Upper lobe of left lung (tissue), 4 donors: Measurements from ENCODE around the gene SLF2.

Experiments
- POLR2A ChIP-seq, 4 donors: fragments of 450-650 bp; IDR thresholded peaks; one replicate each; pipeline ENCODE4 v1.5.1; 2016 to 2017; ENCODE audit warnings: antibody characterized with exemption in 4 of 4, mild to moderate bottlenecking in 2 of 4
- POLR2AphosphoS5 ChIP-seq, 2 donors: sonication (generic); formaldehyde crosslinking; IDR thresholded peaks; one replicate each; pipeline ENCODE4 v1.5.1; 2017; ENCODE audit warnings: antibody characterized with exemption in 2 of 2
- TF ChIP-seq, protein P1 (sequence below), 6 experiments: fragments of 450-650 bp in 4 of 6; fragments of 200-600 bp in 2 of 6; sonication (generic) in 2 of 6; IDR thresholded peaks; one replicate each; pipeline ENCODE4 v1.5.1; 2016 to 2019; ENCODE audit warnings: antibody characterized with exemption in 6 of 6

DNA sequence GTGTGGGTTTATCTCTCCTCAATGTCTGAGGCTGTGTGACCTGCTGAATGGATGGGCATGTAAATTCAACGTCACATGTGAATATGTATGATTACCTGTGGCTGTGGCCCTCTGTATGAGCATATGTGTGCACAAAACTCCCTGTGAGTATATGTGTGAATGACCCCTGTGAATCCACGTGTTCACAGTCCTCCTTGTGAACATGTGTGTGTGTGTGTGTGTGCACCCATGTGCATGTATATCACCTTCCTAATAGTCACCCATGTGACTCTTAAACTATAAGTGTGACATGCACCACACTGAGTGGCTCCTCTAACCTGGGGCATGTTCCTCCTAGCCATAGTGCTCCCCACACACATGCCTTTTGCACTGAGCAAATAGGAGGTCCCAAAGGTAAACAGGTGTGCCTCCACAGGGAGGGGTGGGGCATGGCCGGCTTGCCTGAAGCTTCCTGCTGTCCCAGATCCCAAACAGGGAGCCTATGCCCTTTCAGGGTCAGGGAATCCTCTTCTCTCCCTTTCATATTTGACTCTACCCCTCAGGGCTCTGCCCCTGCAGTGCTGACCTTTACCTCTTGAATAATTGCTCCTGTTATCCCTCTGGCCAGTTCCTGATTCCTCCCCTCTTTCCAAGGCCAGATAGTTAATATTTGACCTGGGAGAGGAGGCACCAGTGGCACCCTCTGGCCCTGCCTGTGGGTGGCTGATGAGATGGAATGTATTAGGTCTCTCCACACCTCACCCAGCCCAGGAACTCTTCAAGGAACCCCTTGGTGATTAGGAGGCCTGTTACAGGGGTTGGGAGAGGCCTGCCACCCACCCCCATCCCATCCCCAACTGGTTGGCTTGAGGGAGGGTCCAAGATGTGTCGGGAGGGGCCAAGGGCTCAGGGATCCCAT, 58.4 kb downstream of the SLF2 start:
- TF ChIP-seq, protein P1, sequence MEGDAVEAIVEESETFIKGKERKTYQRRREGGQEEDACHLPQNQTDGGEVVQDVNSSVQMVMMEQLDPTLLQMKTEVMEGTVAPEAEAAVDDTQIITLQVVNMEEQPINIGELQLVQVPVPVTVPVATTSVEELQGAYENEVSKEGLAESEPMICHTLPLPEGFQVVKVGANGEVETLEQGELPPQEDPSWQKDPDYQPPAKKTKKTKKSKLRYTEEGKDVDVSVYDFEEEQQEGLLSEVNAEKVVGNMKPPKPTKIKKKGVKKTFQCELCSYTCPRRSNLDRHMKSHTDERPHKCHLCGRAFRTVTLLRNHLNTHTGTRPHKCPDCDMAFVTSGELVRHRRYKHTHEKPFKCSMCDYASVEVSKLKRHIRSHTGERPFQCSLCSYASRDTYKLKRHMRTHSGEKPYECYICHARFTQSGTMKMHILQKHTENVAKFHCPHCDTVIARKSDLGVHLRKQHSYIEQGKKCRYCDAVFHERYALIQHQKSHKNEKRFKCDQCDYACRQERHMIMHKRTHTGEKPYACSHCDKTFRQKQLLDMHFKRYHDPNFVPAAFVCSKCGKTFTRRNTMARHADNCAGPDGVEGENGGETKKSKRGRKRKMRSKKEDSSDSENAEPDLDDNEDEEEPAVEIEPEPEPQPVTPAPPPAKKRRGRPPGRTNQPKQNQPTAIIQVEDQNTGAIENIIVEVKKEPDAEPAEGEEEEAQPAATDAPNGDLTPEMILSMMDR (IDR thresholded peaks at IDR 0.05) = no peak
- TF ChIP-seq POLR2A (IDR thresholded peaks at IDR 0.05) (no peak), POLR2AphosphoS5 (IDR thresholded peaks at IDR 0.05) (no peak)
